Ectodermal cell (in vitro differentiated cells): ENCODE data around the gene TXNDC5. TPM values are rescaled to one million over a fixed set of nuclear protein-coding genes. Genes with fewer than 3 reads are reported as not detected.

ENCODE experiments used
- H3K27ac ChIP-seq: 2 replicates; pipeline ENCODE4 v1.7.0; 2013; ENCODE audit warnings: mild to moderate bottlenecking, low read depth, low read length; ENCODE audit not compliant: insufficient read depth, poor library complexity, severe bottlenecking
- H3K27me3 ChIP-seq: 2 replicates; pipeline ENCODE4 v1.7.0; 2013; ENCODE audit warnings: mild to moderate bottlenecking, low read length; ENCODE audit not compliant: insufficient read depth, control insufficient read depth, poor library complexity, severe bottlenecking
- H3K36me3 ChIP-seq: one replicate; pipeline ENCODE4 v1.7.0; 2013; ENCODE audit warnings: low read length; ENCODE audit not compliant: control insufficient read depth, insufficient read depth
- H3K4me1 ChIP-seq: one replicate; pipeline ENCODE4 v1.7.0; 2013; ENCODE audit warnings: low read length; ENCODE audit not compliant: control insufficient read depth, insufficient read depth
- H3K4me3 ChIP-seq: 2 replicates; pipeline ENCODE4 v1.7.0; 2013; ENCODE audit warnings: low read depth, low read length, control low read depth; ENCODE audit not compliant: insufficient read depth
- H3K9me3 ChIP-seq: 2 replicates; pipeline ENCODE4 v1.7.0; 2013; ENCODE audit warnings: mild to moderate bottlenecking, low read length, moderate library complexity; ENCODE audit not compliant: control insufficient read depth
- WGBS, 2 experiments: methylation state at CpG; one replicate each; pipeline ENCODE4 v1.1.7; 2013; ENCODE audit warnings: missing lambda C conversion rate in 2 of 2; 5-methylcytosine and 5-hydroxymethylcytosine counted together
- polyA plus RNA-seq, 4 experiments: library from polyadenylated mRNA; stranded (reverse); fragments of 50-300 nt; gene quantifications; one replicate each; pipeline ENCODE4 v1.2.3, GENCODE V29; 2013

Gene TXNDC5
- 139 TPM for polyA plus RNA-seq (2013, experiment 1 of 4)
- 155 TPM for polyA plus RNA-seq (2013, experiment 2 of 4)
- polyA plus RNA-seq (2013, experiment 3 of 4), result 114 TPM
- 121 TPM for polyA plus RNA-seq (2013, experiment 4 of 4)

- no peaks in the 10 kb centered on the region for H3K9me3 ChIP-seq
- H3K36me3 ChIP-seq, result no peaks in the 10 kb centered on the region
- H3K27me3 ChIP-seq, result peaks cover 46% of the 10 kb centered on the region
- H3K4me3 ChIP-seq, result peak within 1 kb of the TSS; percentile 63
- 2% methylated on average over 75 of the region's 75 CpGs for WGBS, 2 experiments
- H3K4me1 ChIP-seq, result peaks cover 9% of the 10 kb centered on the region
- no peak within 1 kb of the TSS for H3K27ac ChIP-seq
Measured at GRCh38 chr6:7910654-7911344, at the start of gene TXNDC5. TXNDC5 (minus strand) TSS chr6:7910788; CDS start chr6:7910776, 12 bp downstream.

GRCh38 chr6:7960141-7960540 lies 49.6 kb upstream of the TXNDC5 start:
- 75 to 78% methylated on average over 3 to 4 of the region's 4 CpGs for WGBS, 2 experiments
- Histone ChIP-seq H3K27me3 (no peaks in the 10 kb centered on the region), H3K27ac (no peak overlapping the region), H3K4me3 (no peak overlapping the region), H3K9me3 (no peaks in the 10 kb centered on the region), H3K36me3 (no peaks in the 10 kb centered on the region), H3K4me1 (no peaks in the 10 kb centered on the region)

- Histone ChIP-seq H3K36me3 (no peaks in the 10 kb centered on the region), H3K27ac (no peak overlapping the region), H3K9me3 (no peaks in the 10 kb centered on the region), H3K4me1 (no peaks in the 10 kb centered on the region), H3K4me3 (no peak overlapping the region), H3K27me3 (no peaks in the 10 kb centered on the region)
- 82 to 84% methylated on average over 4 of the region's 4 CpGs for WGBS, 2 experiments
Measured at GRCh38 chr6:7959453-7959852, 48.9 kb upstream of the TXNDC5 start.

- Histone ChIP-seq H3K4me1 (no peaks in the 10 kb centered on the region), H3K36me3 (no peaks in the 10 kb centered on the region), H3K4me3 (no peak overlapping the region), H3K9me3 (no peaks in the 10 kb centered on the region), H3K27me3 (no peaks in the 10 kb centered on the region), H3K27ac (no peak overlapping the region)
- 87 to 92% methylated on average over 1 of the region's 1 CpG for WGBS, 2 experiments
Measured at GRCh38 chr6:7958464-7958863, 47.9 kb upstream of the TXNDC5 start.

GRCh38 chr6:7956257-7956656 lies 45.7 kb upstream of the TXNDC5 start:
- no peaks in the 10 kb centered on the region for H3K9me3 ChIP-seq
- no peaks in the 10 kb centered on the region for H3K36me3 ChIP-seq
- 100% methylated on average over 1 of the region's 1 CpG for WGBS, 2 experiments
- H3K27ac ChIP-seq, result no peak overlapping the region
- H3K27me3 ChIP-seq, result no peaks in the 10 kb centered on the region
- H3K4me1 ChIP-seq, result no peaks in the 10 kb centered on the region
- H3K4me3 ChIP-seq, result no peak overlapping the region

- H3K4me1 ChIP-seq, result no peaks in the 10 kb centered on the region
- WGBS, 2 experiments, result 88 to 92% methylated on average over 4 of the region's 4 CpGs
- H3K9me3 ChIP-seq, result no peaks in the 10 kb centered on the region
- no peak overlapping the region for H3K4me3 ChIP-seq
- no peaks in the 10 kb centered on the region for H3K27me3 ChIP-seq
- no peaks in the 10 kb centered on the region for H3K36me3 ChIP-seq
- no peak overlapping the region for H3K27ac ChIP-seq
Measured at GRCh38 chr6:7954477-7955200, 44.1 kb upstream of the TXNDC5 start.

- H3K36me3 ChIP-seq, result no peaks in the 10 kb centered on the region
- H3K4me3 ChIP-seq, result no peak overlapping the region
- WGBS, 2 experiments, result 86% methylated on average over 1 of the region's 1 CpG; no CpG with 5 or more reads in 1 of the 2 experiments
- no peaks in the 10 kb centered on the region for H3K9me3 ChIP-seq
- H3K27ac ChIP-seq, result no peak overlapping the region
- H3K27me3 ChIP-seq, result no peaks in the 10 kb centered on the region
- no peaks in the 10 kb centered on the region for H3K4me1 ChIP-seq
Measured at GRCh38 chr6:7953753-7954152, 43.2 kb upstream of the TXNDC5 start.

GRCh38 chr6:7939864-7940228 lies 29.3 kb upstream of the TXNDC5 start:
- H3K9me3 ChIP-seq, result no peaks in the 10 kb centered on the region
- no peaks in the 10 kb centered on the region for H3K36me3 ChIP-seq
- no peak overlapping the region for H3K4me3 ChIP-seq
- WGBS, 2 experiments, result 85 to 87% methylated on average over 5 of the region's 5 CpGs
- no peaks in the 10 kb centered on the region for H3K27me3 ChIP-seq
- no peaks in the 10 kb centered on the region for H3K4me1 ChIP-seq
- no peak overlapping the region for H3K27ac ChIP-seq

GRCh38 chr6:7939184-7939863 lies 28.7 kb upstream of the TXNDC5 start:
- H3K27me3 ChIP-seq, result no peaks in the 10 kb centered on the region
- 94 to 96% methylated on average over 11 of the region's 11 CpGs for WGBS, 2 experiments
- no peaks in the 10 kb centered on the region for H3K4me1 ChIP-seq
- H3K4me3 ChIP-seq, result no peak overlapping the region
- H3K27ac ChIP-seq, result no peak overlapping the region
- no peaks in the 10 kb centered on the region for H3K9me3 ChIP-seq
- no peaks in the 10 kb centered on the region for H3K36me3 ChIP-seq

- H3K9me3 ChIP-seq, result no peaks in the 10 kb centered on the region
- WGBS, 2 experiments, result 92% methylated on average over 4 of the region's 4 CpGs
- H3K36me3 ChIP-seq, result no peaks in the 10 kb centered on the region
- no peaks in the 10 kb centered on the region for H3K4me1 ChIP-seq
- no peak overlapping the region for H3K27ac ChIP-seq
- no peak overlapping the region for H3K4me3 ChIP-seq
- H3K27me3 ChIP-seq, result no peaks in the 10 kb centered on the region
Measured at GRCh38 chr6:7938562-7939183, 28.1 kb upstream of the TXNDC5 start.
